Measurements from ENCODE around the gene MLLT3. TPM values are rescaled to one million over a fixed set of nuclear protein-coding genes. Genes with fewer than 3 reads are reported as not detected.

MLLT3 gene
- total RNA-seq, 3 donors from 2014 or later (not counting 1 experiment from before 2014, with no cell fraction given): 24.3 to 26.6 (median 25.2) TPM

DNA sequence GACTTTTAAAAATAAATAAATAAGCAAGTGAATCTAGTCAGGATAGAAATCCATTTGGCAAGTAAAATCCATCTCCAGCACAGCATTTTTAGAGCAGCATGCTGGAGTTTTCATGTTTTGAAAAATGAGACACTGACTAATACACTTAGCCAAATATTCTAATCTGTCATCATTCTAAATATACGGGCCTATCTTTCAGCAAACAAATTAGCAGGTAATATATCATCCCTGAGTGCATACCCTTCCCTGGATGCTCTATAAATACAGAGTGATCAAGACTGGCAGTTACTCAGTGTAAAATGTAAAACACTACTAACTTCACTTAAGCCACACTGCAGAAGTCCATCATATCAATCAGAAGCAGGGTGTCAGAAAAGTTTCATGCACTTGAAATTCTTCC, 58.4 kb downstream of the MLLT3 start:
- no peak overlapping the region for H3K4me3 ChIP-seq (ENCODE audit: low read length)
- no peak overlapping the region for H3K4me3 Mint-ChIP-seq
- DNase-seq: no peak
- intact Hi-C loops (cut with micrococcal nuclease): no loop called here
- H3K4me1 ChIP-seq (ENCODE audit: control insufficient read depth, insufficient read depth, low read length): no peaks in the 10 kb centered on the region
- peaks cover 30 to 49% of the 10 kb centered on the region in 2 donors for H3K4me1 Mint-ChIP-seq
- no peaks in the 10 kb centered on the region for H3K27me3 Mint-ChIP-seq (ENCODE audit: low read depth in 2 of 2)
- no peaks in the 10 kb centered on the region for H3K36me3 Mint-ChIP-seq
- H3K27me3 ChIP-seq (ENCODE audit: control insufficient read depth, insufficient read depth, low read length): no peaks in the 10 kb centered on the region
- TF ChIP-seq, protein P1, sequence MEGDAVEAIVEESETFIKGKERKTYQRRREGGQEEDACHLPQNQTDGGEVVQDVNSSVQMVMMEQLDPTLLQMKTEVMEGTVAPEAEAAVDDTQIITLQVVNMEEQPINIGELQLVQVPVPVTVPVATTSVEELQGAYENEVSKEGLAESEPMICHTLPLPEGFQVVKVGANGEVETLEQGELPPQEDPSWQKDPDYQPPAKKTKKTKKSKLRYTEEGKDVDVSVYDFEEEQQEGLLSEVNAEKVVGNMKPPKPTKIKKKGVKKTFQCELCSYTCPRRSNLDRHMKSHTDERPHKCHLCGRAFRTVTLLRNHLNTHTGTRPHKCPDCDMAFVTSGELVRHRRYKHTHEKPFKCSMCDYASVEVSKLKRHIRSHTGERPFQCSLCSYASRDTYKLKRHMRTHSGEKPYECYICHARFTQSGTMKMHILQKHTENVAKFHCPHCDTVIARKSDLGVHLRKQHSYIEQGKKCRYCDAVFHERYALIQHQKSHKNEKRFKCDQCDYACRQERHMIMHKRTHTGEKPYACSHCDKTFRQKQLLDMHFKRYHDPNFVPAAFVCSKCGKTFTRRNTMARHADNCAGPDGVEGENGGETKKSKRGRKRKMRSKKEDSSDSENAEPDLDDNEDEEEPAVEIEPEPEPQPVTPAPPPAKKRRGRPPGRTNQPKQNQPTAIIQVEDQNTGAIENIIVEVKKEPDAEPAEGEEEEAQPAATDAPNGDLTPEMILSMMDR (IDR thresholded peaks at IDR 0.05): no peak
- no peak overlapping the region for H3K27ac Mint-ChIP-seq
- no peaks in the 10 kb centered on the region for H3K9me3 Mint-ChIP-seq
- H3K9me3 ChIP-seq (ENCODE audit: control insufficient read depth, insufficient read depth, low read length): no peaks in the 10 kb centered on the region
- H3K36me3 ChIP-seq (ENCODE audit: control insufficient read depth, insufficient read depth, low read length): no peaks in the 10 kb centered on the region
- H3K27ac ChIP-seq (ENCODE audit: low read length): no peak overlapping the region
- ATAC-seq: no peak
- WGBS (ENCODE audit: insufficient coverage): 89% methylated on average over 1 of the region's 1 CpG

DNA sequence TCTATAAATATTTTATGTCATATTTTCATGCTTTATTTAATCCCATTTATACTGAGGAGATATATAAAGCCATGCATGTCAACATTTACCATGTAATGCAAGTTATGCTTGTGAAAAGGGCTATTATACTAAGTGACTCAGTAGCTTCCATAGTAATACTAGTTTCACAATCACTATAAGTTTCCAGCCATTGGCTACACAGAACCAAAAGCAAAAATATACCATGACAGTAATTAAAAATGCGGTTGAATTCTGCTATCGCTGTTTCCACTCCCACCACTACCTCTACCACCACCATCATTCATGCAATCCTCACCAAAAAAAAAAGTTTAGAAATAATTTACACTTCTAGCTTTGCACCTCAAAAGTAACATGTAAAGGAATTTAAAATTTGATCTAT, 60.2 kb downstream of the MLLT3 start:
- H3K27ac Mint-ChIP-seq: no peak overlapping the region
- no peaks in the 10 kb centered on the region for H3K27me3 Mint-ChIP-seq (ENCODE audit: low read depth in 2 of 2)
- Histone ChIP-seq H3K9me3 (ENCODE audit: control insufficient read depth, insufficient read depth, low read length) (no peaks in the 10 kb centered on the region), H3K4me3 (ENCODE audit: low read length) (no peak overlapping the region), H3K27ac (ENCODE audit: low read length) (no peak overlapping the region), H3K4me1 (ENCODE audit: control insufficient read depth, insufficient read depth, low read length) (no peaks in the 10 kb centered on the region), H3K36me3 (ENCODE audit: control insufficient read depth, insufficient read depth, low read length) (no peaks in the 10 kb centered on the region), H3K27me3 (ENCODE audit: control insufficient read depth, insufficient read depth, low read length) (no peaks in the 10 kb centered on the region)
- H3K36me3 Mint-ChIP-seq: no peaks in the 10 kb centered on the region
- peaks cover 45 to 60% of the 10 kb centered on the region in 2 donors for H3K4me1 Mint-ChIP-seq
- TF ChIP-seq, protein P1 (IDR thresholded peaks at IDR 0.05): no peak
- no peak for ATAC-seq
- H3K4me3 Mint-ChIP-seq: no peak overlapping the region
- DNase-seq: no peak
- H3K9me3 Mint-ChIP-seq: no peaks in the 10 kb centered on the region
- 74% methylated on average over 2 of the region's 2 CpGs for WGBS (ENCODE audit: insufficient coverage)
- intact Hi-C loops (cut with micrococcal nuclease): no loop called here

DNA sequence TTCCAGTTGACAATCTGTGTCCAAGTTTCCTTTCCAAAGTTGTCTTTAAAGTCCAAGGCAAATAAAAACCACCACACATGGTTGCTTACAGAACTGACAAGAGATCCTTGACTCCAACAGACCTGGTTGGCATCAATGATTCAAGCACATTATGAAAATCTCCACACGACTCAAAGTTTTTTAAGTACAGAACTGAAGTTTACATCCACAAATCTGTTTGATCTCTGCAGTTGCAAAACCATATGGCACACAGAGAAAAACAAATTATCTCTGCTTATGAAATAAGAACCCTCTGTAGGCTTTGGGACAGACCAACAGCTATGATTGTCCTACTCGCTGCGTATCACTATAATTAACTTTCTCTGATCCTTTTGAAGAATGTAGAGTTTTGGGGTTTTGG, 60.8 kb downstream of the MLLT3 start:
- Mint-ChIP-seq H3K36me3 (no peaks in the 10 kb centered on the region), H3K27me3 (ENCODE audit: low read depth in 2 of 2) (no peaks in the 10 kb centered on the region), H3K4me1 (peaks cover 41 to 55% of the 10 kb centered on the region in 2 donors), H3K9me3 (no peaks in the 10 kb centered on the region), H3K4me3 (no peak overlapping the region), H3K27ac (no peak overlapping the region)
- Histone ChIP-seq H3K4me1 (ENCODE audit: control insufficient read depth, insufficient read depth, low read length) (no peaks in the 10 kb centered on the region), H3K36me3 (ENCODE audit: control insufficient read depth, insufficient read depth, low read length) (no peaks in the 10 kb centered on the region), H3K4me3 (ENCODE audit: low read length) (no peak overlapping the region), H3K27me3 (ENCODE audit: control insufficient read depth, insufficient read depth, low read length) (no peaks in the 10 kb centered on the region), H3K27ac (ENCODE audit: low read length) (no peak overlapping the region), H3K9me3 (ENCODE audit: control insufficient read depth, insufficient read depth, low read length) (no peaks in the 10 kb centered on the region)
- 73% methylated on average over 1 of the region's 3 CpGs for WGBS (ENCODE audit: insufficient coverage)
- intact Hi-C loops (cut with micrococcal nuclease): no loop called here
- TF ChIP-seq, protein P1 (IDR thresholded peaks at IDR 0.05): no peak
- ATAC-seq: no peak
- DNase-seq: no peak

DNA sequence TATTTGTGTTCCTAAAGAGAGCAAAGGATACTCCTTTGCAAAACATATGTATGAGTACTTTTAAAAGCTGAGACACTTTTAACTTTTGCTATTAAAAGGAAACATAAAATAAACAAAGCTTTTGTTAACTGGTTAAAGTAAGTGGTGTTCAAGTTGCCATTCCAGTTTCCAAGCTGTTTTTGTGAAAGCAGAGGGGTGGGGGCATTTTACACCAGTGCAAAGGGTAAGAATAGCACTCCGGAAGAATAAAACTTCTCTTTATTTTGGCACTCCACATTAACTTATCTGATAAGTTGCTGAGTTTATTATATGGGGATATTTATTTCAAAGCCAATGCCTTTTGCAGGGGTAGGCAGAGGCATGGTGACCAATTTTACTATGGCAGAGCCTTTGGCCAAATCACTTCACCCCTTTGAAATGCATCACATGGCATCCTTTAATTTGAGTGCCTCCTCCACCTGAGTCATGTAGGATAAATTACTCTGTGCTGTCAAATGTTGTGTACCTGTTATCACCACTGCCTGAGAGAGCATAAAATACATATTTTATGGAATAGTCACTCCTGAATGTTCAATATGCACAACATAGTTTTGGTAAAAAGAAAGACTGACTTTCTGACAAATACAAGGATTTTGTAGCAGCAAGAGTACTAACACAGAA, 62.9 kb downstream of the MLLT3 start:
- Mint-ChIP-seq H3K27me3 (ENCODE audit: low read depth in 2 of 2) (no peaks in the 10 kb centered on the region), H3K36me3 (no peaks in the 10 kb centered on the region), H3K4me1 (peaks cover 52 to 59% of the 10 kb centered on the region in 2 donors), H3K9me3 (no peaks in the 10 kb centered on the region), H3K27ac (no peak overlapping the region), H3K4me3 (no peak overlapping the region)
- Histone ChIP-seq H3K27me3 (ENCODE audit: control insufficient read depth, insufficient read depth, low read length) (no peaks in the 10 kb centered on the region), H3K4me3 (ENCODE audit: low read length) (no peak overlapping the region), H3K4me1 (ENCODE audit: control insufficient read depth, insufficient read depth, low read length) (no peaks in the 10 kb centered on the region), H3K27ac (ENCODE audit: low read length) (no peak overlapping the region), H3K36me3 (ENCODE audit: control insufficient read depth, insufficient read depth, low read length) (no peaks in the 10 kb centered on the region), H3K9me3 (ENCODE audit: control insufficient read depth, insufficient read depth, low read length) (no peaks in the 10 kb centered on the region)
- intact Hi-C loops (cut with micrococcal nuclease): no loop called here
- TF ChIP-seq, protein P1 (IDR thresholded peaks at IDR 0.05): no peak
- no peak for ATAC-seq
- no CpG with 5 or more reads among the region's 1 CpG for WGBS (ENCODE audit: insufficient coverage)
- DNase-seq: no peak
